ENCODE results near the gene SLCO3A1. TPM values are rescaled to one million over a fixed set of nuclear protein-coding genes. Genes with fewer than 3 reads are reported as not detected.
"Not testable (repeated sequence)": the region's sequence is repeated elsewhere in the genome, so short reads cannot be mapped to it uniquely, and the experiment has no call there.

Gene SLCO3A1
- total RNA-seq, 1 experiment from 2014 or later: under 0.01 TPM

DNA sequence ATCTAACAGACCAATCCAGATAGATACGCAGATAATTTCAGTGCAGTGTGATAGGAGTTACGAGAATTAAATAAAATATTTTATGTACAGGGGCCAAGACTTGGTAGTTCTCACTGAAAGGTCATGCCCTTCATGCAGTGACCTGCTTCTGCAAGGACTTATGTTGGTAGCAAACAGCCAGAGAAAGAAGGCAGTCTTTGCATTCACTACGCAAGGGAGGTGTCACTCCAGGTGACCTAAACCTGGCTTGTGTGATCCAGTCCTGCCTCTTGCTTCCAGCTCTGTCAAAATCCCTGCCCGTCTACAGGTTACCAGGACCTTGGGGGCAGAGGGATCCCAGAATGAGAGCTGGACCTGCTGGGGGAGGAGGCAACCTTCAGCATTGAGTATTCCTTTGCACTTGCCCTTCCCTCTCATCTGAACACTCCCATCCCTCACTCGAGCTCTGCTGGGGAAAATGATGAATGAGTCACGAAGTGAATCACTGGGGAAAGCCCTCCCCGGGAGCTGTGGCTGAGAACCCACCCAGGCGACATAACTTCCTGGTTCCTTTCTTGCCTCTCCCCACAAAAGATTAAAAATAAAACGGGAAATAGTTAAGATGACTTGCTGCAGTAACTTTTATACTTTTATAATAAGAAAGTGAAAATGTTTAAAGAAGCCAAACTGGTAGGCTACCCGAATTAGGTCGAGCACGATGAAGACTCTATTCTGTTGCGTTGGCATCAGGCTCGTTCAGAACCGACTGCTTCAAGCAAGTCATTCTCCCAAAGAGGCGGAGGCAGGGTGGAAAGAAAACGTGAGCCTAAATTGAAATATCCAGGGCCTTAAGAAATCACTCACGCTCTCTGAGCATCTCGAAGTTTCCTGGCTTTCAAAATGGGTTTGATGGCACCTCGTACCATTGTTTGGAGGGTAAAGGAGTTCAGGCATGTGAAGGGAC lies 216.1 kb downstream of the SLCO3A1 start:
- no peak for DNase-seq (ENCODE audit: low read depth)

DNA sequence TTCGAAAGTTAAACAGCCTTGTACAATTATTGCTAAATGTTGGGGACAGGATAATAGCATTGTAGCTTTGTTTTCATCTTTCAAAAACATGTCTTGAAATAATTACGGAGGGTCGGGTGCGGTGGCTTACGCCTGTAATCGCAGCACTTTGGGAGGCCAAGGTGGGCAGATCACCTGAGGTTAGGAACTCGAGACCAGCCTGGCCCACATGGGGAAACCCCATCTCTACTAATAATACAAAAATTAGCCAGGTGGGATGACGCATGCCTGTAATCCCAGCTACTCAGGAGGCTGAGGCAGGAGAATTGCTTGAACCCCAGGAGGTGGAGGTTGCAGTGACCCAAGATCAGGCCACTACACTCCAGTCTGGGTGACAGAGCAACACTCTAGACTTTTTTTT lies 216.7 kb downstream of the SLCO3A1 start:
- DNase-seq (ENCODE audit: low read depth): not testable (repeated sequence)

DNA sequence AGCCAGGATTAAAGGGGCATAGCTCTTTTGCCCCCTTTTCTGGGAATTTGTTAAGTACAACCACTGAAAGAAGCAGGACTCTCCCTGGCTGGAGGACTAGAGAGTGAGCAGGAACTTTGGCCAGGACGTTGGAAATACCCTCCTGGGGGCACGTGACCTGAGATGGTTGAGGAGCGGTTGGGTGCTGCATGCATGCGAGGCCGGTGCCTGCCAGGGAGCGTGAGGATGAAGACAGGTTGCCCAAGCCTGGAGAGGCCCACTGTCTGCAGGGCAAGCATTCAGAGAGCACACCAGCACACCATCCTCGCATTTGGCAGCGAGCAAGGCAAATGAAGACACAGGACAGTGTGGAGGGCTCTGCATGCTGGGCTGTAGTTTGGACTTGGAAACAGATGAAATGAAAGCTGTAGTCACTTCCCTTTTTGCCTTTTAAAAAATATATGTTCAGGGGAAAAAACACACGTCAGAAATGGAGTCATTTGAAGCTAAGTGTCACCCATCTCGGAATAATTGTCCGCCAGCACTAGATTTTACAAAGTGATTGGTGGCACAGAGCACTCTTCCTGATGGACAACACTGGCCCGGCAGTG lies 217.6 kb downstream of the SLCO3A1 start:
- no peak for DNase-seq (ENCODE audit: low read depth)

DNA sequence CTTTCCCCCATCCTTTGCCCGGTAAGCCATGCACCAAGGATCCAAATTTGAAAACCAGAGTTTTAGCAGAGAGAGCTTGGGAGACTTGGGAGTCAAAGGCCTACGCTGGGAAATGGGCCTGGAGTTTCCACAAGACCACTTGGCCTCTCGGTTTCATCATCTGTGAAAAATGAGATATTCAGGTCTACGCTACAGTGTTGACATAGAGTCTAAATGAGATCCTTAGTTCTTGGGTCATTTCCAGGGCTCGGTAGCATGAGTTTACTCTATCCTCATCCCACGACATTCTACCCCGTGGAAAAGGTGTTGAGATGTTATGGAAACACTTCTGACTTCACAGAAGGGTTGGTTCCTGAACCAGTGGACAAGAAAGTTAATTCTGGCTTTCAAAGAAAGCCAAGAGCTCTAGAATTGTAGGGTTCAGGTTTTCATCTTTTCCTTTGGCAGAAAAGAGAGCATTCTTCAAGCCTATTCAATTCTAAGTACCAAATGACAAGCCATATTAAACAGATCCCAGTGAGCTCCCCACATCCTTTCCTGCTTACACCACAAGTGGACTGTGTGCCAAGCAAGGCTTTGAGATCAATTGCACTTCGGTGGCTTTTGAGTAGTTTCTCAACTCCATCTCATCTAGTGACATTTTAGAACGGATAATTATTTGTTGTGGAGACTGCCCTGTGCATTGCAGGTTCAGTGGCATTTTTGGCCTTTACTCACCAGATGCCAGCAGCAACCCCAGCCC lies 219.7 kb downstream of the SLCO3A1 start:
- no peak for DNase-seq (ENCODE audit: low read depth)

DNA sequence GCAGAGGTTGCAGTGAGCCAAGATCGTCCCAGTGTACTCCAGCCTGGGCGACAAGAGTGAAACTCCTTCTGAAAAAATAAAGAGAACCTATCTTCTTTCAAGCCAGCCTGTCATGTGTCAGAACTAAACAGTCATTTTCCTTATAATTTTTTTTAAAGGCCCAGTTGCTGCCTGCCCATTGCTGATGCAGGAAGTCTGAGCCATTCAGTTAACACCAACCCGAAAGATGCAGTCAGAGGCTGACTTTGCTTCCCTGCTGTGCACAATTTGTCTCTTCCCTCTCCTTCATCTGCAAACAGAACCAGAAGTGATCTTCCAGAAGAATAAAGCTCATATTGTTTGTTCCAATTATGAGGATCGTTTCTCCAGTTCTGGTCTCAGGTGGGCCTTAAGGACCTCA lies 220.6 kb downstream of the SLCO3A1 start:
- no peak for DNase-seq (ENCODE audit: low read depth)

DNA sequence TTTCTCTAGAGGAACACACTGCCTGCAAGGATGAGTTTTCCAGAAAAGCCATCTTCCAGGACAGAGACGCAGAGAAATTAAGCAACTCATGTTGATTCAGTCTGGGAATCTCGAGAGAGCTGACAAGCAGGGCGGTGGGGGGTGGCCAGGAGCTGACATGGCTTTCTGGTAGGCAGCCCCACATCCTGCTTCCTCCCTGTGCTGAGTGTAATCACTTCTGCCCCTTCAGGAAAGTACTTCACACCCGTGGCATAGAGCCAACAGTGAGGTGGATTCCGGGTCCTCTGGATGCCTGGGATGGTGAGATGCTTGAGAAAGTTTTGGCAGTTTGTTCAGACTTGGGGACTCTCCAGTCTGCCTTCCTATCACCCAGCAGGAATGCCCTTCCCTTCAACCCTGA lies 221.1 kb downstream of the SLCO3A1 start:
- DNase-seq (ENCODE audit: low read depth): no peak

DNA sequence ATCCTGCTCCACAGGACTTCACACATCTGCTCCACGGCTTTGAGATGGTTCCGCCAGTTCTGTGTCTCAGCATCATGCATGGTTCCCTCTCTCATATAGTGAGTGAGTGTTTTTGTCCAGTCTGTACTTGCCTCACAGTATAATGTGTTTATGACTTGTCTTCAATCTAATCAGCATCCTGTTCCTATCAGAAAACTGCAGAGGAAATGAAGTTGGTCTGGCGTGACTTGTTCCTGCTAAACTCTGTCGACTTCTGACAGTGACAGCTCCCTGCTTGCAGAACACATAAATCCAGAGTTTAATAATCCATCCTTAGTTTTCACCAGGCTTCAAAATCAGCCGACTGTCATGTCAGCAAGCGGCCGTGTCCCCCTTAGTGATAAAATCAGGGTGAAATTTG lies 222.3 kb downstream of the SLCO3A1 start:
- no peak for DNase-seq (ENCODE audit: low read depth)

DNA sequence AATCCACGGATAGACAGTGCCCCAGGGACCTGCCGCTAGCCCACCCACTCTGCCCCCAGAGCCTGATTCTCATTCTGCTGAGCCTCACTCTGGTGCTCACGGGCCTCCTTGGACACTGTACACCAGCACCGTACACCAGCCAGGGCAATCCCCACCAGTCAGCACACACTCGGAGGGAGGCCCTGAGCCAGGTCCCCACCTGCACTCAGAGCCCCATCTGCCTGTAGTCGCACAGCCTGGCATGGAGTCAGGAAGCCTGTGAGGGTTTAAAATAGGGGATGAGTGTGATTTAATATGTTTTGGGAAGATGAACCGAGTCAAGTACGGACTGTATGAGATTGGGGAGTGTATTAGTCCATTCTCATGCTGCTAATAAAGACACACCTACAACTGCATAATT lies 223.0 kb downstream of the SLCO3A1 start:
- no peak for DNase-seq (ENCODE audit: low read depth)

DNA sequence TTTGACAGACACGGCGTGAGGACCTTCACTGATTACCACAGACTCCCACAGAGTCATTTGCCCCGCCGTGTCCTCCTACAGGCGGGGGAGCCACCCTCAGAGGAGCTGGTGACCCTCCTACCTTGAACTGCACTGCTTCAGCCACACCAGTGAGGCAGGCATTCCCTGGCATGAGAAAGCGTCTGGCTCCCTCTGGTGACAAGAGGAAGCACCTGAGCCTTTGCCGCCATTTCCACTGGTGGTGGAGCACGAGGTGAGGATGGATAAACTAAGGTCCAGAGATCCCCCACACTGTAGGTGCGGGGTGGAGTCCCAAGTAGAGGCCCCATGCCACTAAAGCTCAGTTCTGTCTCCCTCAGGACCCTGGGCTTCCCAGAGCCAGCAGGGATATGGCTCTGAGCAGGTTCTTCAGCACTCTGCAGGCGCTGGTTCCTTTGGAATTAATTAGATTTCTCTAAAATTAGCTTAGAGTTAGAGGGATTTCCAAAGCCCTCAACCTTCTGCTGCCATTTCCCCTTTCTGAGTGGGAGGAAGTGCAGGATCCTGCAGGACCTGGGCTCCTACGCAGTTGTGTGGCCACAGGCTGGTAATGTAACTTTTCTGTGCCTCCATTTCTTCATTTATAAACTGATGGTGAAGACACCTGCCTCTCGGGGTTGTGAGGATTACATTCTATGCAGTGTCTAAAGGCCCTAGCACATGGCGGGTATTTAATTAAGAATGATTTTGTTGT lies 224.0 kb downstream of the SLCO3A1 start:
- DNase-seq (ENCODE audit: low read depth): no peak

DNA sequence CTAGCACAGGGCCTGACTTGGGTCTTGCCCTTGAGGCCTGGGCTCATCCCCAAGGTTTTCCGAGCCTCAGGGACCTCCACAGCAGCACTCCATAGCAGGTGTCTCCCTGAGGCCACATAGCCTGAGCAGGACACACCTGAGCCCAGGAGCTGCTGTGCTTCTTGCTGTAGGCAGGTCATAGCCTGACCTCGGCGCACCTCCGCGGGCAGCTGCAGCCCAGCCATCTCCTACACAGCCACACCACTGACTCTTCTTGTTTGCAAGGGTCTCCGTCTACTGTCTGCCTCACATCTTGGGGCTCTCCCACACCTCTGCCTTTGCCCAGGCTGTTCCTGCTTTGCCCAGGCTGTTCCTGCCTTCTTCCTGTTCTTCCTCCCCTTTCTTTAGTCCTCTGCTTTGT lies 224.8 kb downstream of the SLCO3A1 start:
- DNase-seq (ENCODE audit: low read depth): no peak

DNA sequence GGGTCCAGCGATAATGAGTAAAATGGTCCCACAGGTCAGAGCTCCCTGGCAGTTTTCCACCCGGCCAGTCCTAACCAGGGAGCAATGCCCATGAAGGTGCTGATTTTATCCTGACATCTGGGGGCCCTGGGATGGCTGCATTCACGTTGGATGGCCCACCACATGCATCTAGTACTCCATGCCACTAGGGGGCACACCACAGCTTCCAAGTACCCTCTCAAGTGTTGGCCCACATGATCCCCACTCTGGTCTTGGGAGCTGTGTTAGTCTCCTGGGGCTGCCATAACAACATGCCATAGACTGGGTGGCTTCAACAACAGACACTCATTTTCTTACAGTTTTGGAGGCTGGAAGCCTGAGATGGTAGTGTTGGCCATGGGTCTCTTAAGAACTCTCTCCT lies 225.5 kb downstream of the SLCO3A1 start:
- DNase-seq (ENCODE audit: low read depth): no peak

DNA sequence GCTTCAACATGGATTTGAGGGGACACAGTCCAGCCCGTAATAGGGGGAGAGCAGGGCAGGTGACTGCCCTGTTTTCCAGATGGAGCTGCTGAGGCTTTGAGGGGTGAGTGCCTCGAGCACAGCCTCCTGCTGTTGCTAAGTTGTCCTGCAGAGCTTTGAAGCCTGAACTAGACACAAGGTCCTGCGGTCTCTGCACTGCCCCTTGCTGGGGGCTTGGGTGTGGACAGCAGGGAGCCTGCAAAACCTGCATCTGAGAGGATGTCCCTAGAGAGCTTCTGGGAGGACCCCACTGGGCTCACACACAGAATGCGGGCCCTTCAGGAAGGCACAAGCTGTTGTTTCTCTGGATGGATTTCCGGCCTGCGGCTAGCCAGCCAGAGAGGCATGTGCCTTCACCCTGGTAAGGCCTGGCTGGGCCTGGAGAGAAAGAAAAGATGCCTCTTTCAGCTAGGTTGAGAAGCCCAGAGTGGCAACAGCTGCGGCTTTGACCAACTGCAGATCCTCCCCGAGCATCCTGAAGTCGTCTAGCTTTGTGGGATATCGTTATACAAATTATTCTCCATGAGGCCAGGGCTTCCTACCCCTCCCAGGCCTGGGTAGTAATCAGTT lies 226.2 kb downstream of the SLCO3A1 start:
- no peak for DNase-seq (ENCODE audit: low read depth)

DNA sequence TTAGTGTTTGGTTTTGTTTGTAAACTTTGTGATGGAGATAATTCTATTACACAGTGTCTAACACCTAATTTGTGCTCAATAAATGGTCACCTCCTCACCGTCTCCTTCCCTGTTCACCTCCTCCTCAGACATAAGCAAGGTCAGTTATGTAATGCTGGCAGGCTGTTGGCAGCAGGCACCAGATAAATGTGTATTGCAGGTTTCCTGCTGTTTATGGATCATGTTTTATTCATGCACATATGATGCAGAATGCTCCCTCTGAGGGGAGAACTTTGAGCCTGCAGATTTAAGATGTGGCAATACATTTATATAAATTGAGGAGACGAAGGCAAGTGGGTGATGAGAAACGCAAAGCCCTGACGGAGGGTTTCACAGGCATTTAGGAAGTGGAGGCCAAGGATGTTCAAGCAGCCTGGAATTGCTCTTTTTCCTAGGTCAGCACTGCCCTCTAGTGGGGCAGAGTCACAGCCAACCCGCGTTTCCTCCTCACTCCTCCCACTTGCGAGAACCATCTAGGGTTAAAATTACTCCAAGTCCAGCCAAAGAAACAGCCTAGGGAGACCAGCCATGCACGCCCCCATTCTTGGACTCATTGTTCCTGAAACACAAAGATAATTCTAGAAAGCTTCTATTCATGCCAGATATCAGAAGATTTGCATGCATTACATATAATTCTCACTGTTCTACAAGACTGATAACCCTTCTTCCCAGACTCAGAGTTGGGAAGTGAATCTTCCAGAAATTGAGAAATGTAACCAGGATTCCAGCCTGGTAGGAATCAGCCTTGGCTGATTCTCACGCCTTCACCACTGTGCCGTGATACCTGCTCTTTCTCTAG lies 228.7 kb downstream of the SLCO3A1 start:
- DNase-seq (ENCODE audit: low read depth): peak; percentile 20

DNA sequence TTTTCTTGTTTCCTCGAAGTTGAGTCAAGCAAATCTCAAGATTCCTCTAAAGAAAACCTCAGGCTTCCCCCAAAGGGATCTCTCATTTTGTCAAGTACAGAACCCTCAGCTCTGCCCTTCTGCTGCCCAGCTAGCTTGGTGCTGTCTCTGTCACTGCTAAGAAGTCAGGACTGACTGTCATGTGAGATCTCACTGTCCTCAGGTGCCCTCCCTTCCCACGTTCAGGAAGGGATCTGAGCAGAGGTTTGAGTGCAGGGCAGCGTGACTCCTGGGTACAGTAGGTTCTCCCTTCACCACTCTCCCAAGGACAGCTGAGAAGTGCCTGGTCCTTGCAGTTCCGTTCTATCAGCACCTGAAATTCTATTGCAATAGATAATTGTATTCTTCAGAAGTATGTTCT lies 229.7 kb downstream of the SLCO3A1 start:
- no peak for DNase-seq (ENCODE audit: low read depth)

DNA sequence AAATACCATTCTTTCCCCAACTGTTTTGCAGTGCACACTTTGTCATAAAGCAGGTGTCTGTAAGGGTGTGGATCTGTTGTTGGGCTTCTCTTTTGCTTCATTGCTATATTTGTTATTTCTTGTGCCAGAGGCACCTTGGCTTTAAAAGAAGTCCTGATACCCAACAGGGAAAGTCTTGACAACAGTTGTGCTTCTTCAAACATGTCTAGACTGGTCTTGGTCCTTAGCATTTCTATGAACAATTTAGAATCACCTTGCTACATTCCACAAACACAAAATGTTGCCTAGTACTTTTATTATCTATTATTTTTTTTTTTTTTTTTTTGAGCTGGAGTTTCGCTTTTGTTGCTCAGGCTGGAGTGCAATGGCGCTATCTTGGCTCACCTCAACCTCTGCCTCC lies 233.7 kb downstream of the SLCO3A1 start:
- DNase-seq (ENCODE audit: low read depth): no peak

DNA sequence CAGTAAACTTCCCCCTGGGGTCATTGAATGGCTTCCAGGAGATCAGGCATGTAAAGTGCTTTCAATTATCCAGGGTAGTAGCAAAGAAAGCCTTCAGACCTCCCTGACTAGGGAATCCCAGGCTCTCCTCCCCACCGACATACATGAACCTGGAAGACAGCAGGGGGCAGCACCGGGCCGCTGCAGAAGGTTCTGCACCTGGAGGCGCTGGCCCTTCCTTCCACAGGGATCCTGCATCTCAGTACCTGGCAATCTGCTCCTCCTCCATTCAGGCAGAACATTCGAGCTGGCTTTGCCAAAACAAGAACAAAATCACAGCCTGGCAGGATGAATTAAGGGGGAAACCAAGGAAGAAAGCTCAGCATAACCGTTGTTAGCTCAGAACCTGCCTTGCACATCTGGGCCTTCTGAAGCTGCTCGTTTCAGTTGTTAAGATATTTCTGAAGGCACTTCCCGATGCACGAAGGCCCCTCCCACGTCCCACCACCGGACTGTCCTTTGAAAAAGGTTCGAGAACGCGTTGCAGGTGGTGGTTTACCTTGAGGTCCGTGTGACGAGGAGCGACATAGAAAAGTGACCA lies 237.7 kb downstream of the SLCO3A1 start:
- no peak for DNase-seq (ENCODE audit: low read depth)

DNA sequence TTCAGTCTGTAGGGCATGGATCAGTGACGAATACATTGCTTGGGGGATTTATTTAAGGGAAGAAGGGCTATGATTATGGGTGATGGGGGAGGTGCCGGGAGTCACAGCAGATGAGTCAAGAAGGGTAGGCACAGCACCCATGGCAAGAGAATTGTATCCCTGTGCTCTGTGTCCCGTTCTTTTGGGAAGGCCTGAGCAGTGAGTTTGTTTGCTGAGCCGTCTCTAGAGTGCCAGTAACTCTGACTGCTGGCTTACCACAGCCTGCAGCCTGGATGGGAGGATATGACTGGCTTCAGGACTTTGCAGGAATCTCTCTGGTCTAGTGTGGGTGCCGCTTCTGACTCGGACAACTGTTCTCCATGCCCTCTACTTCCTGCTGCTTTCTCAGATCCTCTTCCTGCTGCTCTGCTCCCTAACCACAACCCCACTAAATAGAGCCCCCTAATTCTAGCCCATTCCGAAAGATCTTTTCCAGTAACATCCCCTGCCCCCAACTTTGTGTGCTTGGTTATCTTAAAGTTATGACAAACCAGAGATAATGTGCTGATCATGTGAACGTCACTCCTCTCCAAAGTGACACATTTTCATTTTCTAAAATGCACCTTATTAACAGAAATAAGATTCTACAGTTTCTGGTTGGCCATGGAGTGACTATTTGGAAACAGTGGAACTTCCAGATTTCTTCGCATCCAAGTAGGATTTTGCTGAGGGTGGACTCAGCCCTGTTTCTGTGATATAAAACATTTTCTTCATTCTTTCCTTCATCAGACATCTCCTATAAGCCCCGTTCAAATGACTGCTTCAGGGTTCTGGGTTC lies 239.0 kb downstream of the SLCO3A1 start:
- no peak for DNase-seq (ENCODE audit: low read depth)

DNA sequence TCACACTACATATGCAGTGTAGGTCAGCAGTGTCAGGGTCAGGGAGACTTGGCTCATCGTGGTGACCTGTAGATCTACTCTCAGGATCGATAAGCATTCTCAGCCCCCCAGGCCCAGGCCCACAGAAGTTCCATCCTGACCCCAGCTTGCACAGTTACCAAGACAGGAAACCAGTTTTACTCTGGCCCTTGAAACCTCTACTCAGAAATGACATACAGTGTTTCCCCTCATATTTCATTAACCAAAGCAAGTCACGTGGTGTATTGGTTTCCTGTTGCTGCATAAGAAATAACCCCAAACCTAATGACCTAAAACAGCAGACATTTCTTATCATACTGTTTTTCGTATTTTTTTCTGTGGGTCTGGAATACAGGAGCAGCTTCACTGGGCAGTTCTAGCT lies 242.2 kb downstream of the SLCO3A1 start:
- no peak for DNase-seq (ENCODE audit: low read depth)
